ENCODE data around the gene FXYD6.

Gene FXYD6

GRCh38 chr11:117836077-117836960 is 40.1 kb downstream of the FXYD6 start:
- TF ChIP-seq, protein P1, sequence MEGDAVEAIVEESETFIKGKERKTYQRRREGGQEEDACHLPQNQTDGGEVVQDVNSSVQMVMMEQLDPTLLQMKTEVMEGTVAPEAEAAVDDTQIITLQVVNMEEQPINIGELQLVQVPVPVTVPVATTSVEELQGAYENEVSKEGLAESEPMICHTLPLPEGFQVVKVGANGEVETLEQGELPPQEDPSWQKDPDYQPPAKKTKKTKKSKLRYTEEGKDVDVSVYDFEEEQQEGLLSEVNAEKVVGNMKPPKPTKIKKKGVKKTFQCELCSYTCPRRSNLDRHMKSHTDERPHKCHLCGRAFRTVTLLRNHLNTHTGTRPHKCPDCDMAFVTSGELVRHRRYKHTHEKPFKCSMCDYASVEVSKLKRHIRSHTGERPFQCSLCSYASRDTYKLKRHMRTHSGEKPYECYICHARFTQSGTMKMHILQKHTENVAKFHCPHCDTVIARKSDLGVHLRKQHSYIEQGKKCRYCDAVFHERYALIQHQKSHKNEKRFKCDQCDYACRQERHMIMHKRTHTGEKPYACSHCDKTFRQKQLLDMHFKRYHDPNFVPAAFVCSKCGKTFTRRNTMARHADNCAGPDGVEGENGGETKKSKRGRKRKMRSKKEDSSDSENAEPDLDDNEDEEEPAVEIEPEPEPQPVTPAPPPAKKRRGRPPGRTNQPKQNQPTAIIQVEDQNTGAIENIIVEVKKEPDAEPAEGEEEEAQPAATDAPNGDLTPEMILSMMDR (IDR thresholded peaks at IDR 0.05): no peak

GRCh38 chr11:117835576-117835975 is 40.9 kb downstream of the FXYD6 start:
- TF ChIP-seq, protein P1 (IDR thresholded peaks at IDR 0.05): no peak

DNA sequence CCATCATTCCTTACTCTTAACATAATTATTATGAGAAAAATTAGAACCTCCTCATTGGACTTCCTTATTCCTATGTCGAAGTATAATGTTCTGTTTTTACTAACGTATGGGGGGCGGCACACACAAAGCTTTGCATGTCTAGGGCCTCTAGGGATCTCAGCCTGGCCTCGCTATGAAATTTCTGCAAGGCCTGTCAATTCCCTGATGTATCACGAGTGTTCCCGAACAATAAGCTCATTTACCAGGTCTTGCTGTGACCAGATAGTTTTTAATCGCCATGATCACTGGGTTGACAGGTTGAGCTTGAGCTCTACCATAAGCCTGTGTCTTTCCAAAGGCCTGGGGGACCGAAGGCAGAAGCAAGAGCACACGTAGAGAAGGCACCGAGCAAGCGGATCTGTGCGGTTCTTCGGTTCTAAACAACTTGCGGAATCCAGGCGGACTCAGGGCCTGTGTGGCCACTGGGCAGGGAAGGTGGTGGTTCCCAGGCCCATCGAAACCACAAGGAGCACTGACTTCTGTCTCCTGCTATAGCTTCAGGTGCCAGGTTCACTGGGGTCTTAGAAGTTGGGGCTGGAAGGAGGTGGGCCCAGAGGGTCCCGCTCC is 41.5 kb downstream of the FXYD6 start:
- TF ChIP-seq, protein P1 (IDR thresholded peaks at IDR 0.05): no peak

DNA sequence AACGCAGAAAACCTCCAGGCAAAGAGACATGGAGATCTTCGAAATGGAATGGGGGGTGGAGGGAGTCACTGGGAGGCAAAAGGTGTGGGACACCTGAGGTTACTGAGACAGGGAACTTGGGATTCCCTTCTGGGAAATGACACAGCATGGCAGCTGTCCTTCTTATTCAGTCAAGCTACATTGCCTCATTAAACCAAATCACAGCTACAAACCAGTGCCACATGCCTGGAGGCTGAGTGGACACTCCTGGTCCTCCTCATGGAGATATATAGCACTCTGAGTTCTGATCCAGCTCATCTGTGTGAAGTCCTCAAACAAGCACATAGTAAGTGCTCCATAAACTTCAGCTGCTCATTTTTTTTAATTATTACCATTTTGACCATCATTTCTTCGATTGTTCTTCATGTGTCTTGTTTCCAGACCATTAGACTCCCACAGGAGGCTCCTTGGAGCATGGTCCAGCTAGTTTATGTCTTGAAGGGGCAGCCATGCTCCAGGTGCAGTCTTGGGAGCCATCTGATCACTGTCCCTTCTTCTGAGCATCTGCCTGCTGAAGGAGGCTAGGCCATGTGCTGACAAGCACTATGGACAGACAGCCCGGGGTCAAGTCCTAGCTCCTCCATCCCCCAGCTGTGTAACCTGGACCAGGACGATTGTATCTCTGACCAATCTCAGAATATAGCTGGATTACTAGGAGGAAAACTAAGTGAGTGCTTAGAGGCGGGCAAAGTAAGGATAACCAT is 42.2 kb downstream of the FXYD6 start:
- TF ChIP-seq, protein P1 (IDR thresholded peaks at IDR 0.05): no peak

DNA sequence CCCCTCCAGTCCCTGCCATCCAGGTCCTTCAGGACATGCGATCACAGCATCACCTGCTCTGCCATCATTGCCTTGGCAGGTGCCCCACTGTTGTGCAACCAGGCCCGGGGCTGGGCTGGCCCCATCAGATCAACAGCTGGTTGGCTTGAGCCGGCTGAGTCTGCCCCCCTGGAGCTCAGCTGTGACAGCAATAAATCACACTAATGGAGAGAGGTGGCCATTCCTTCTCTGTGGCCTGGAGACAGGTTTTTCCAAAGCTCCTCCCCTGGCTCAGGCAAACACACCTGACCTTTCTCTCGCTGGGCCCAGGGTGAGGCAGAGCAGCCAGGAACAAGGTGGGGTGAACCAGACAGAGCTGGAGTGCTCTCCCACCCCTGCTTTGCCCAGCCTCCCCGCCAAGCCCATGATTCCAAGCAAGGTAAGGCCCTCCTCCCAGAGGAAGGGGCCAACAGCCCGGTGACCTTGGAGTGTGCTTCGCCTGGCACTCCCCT is 43.0 kb downstream of the FXYD6 start:
- TF ChIP-seq, protein P1 (IDR thresholded peaks at IDR 0.05): no peak

DNA sequence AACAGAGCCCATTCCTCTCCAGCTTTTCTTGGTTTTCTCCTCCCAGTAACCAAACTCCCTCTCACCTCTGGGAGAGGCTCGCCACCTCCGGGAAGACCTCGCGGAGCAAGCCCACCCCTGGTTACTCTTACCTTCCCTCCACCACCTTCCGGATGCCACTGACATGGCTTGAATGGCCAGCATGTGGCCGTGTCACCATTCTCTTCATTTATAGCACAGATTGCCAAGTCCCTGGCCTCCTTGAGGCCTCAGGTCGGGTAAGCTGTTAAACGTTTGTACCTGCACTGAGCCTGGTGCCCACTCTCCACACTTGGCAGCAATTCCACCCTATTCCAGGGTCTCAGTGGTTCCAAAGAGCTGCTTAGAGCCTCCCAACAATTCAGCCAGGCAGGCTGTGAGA is 43.9 kb downstream of the FXYD6 start:
- TF ChIP-seq, protein P1 (IDR thresholded peaks at IDR 0.05): no peak

DNA sequence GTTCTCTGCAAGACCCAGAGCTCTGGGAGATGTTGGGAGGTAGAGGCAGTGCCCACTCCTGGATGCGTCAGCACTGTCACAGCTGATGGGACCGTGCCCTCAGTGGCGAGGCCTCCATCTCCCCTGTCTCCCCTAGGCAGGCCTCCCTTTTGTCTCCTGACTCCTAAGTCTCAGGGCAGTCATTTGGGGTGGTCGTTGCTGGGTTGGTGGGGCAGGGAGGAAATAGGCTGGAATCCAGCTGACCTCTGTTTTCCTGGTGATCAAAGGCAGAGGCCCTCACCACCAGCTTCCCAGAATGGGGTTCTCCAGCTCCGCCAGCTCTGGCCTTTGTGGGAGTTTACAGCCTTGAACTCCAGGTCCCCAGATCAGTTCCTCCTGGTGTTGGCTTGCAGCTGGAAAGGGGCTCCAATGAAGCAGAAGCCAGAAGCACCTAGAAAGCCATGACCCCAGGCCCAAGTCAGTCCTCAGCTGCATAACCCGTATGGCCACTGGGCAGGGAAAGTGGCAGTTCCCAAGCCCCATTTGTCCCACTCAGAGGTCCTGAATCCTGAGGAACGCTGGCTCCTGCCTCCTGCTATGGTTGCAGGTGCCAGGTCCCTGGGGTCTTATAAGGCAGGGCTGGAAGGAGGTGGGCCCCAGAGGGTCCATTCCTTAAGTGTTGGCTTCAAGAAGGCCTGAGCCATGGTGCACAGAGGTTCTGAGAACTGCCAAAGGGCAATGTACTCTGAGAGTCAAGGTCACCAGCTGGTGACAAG is 44.6 kb downstream of the FXYD6 start:
- TF ChIP-seq, protein P1 (IDR thresholded peaks at IDR 0.05): no peak

Data from LNCAP (cell line).